Stomach smooth muscle (tissue), 2 donors: Measurements from ENCODE around the gene VPS41.
"Not testable (repeated sequence)": the region's sequence is repeated elsewhere in the genome, so short reads cannot be mapped to it uniquely, and the experiment has no call there.

Source experiments
- H3K27ac ChIP-seq: one replicate; pipeline ENCODE4 v1.7.0; 2013; ENCODE audit warnings: mild to moderate bottlenecking, low read length, inconsistent platforms
- H3K27me3 ChIP-seq, 2 donors: one replicate each; pipeline ENCODE4 v1.7.0; 2013; ENCODE audit warnings: low read length in 2 of 2; ENCODE audit not compliant: insufficient read depth in 2 of 2, control insufficient read depth in 1 of 2
- H3K36me3 ChIP-seq, 2 donors: one replicate each; pipeline ENCODE4 v1.7.0; 2013; ENCODE audit warnings: low read length in 2 of 2; ENCODE audit not compliant: control insufficient read depth in 2 of 2, insufficient read depth in 2 of 2
- H3K4me1 ChIP-seq: one replicate; pipeline ENCODE4 v1.7.0; 2013; ENCODE audit warnings: low read length; ENCODE audit not compliant: control insufficient read depth, insufficient read depth
- H3K4me3 ChIP-seq, 2 donors: one replicate each; pipeline ENCODE4 v1.7.0; 2013; ENCODE audit warnings: low read length in 2 of 2
- H3K9ac ChIP-seq, 2 donors: one replicate each; pipeline ENCODE4 v1.7.0; 2013; ENCODE audit warnings: low read length in 2 of 2, mild to moderate bottlenecking in 1 of 2
- H3K9me3 ChIP-seq, 2 donors: one replicate each; pipeline ENCODE4 v1.7.0; 2013; ENCODE audit warnings: low read length in 2 of 2; ENCODE audit not compliant: control insufficient read depth in 2 of 2
- donor health status: healthy.
- donor health status: Pancreatic carcinoma.

Gene VPS41

DNA sequence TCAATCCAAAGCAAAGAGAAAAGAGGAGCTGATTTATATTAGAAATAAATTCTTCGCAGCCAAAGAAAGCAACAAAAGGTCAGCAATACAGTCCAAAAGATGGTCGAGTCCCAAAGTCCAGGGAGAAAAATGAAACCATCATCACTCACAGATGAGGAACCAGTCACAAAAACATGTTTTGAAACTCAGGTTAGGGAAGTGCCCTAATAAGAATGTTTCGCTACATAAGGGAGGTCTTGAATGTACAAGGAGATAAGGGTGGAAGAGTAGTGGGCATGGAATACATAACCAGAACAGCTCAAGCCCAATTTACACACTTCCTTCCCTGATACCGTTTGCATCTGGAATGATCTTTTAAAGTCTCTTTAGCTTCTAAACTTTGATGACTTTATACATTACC, 53.6 kb downstream of the VPS41 start:
- no peak overlapping the region for H3K9ac ChIP-seq
- no peaks in the 10 kb centered on the region for H3K27me3 ChIP-seq
- no peak overlapping the region for H3K4me3 ChIP-seq
- H3K36me3 ChIP-seq: no peaks in the 10 kb centered on the region
- no peaks in the 10 kb centered on the region for H3K9me3 ChIP-seq
- no peaks in the 10 kb centered on the region for H3K4me1 ChIP-seq
- no peak overlapping the region for H3K27ac ChIP-seq

DNA sequence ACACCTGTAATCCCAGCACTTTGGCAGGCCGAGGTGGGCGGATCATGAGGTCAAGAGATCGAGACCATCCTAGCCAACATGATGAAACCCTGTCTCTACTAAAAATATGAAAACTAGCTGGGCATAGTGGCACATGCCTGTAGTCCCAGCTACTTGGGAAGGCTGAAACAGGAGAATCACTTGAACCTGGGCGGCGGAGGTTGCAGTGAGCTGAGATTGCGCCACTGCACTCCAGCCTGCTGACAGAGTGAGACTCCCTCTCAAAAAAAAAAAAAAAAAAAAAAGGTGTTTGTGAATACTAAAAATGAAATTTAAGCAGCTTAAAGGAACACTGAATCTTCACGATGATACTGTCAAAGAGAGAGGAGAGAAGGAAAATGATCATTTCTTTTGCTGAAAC, 54.0 kb downstream of the VPS41 start:
- H3K27me3 ChIP-seq, H3K9ac ChIP-seq, H3K27ac ChIP-seq, H3K4me1 ChIP-seq, H3K36me3 ChIP-seq, H3K9me3 ChIP-seq, H3K4me3 ChIP-seq: not testable (repeated sequence)

DNA sequence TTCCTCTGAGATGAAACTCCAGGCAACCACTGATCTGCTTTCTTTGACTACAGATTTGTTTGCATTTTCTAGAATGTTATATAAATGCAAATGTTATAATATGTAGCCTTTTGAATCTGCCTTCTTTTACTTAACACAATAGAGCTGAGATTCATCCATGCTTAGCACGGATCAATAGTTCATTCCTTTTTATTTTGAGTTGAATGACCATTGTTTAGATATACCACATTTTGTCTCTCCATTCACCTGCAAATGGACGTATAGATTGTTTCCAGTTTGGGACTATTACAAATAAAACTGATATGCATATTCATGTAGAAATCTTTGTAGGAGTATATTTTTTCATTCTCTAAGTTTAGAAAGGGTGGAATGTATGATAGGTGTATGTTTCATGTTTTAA, 57.7 kb downstream of the VPS41 start:
- Histone ChIP-seq H3K4me1 (no peaks in the 10 kb centered on the region), H3K9ac (no peak overlapping the region), H3K9me3 (no peaks in the 10 kb centered on the region), H3K27ac (no peak overlapping the region), H3K36me3 (no peaks in the 10 kb centered on the region), H3K4me3 (no peak overlapping the region), H3K27me3 (no peaks in the 10 kb centered on the region)

GRCh38 chr7:38846280-38846679, 62.7 kb downstream of the VPS41 start:
- no peaks in the 10 kb centered on the region for H3K27me3 ChIP-seq
- H3K27ac ChIP-seq: no peak overlapping the region
- no peak overlapping the region for H3K4me3 ChIP-seq
- no peaks in the 10 kb centered on the region for H3K4me1 ChIP-seq
- no peak overlapping the region for H3K9ac ChIP-seq
- H3K36me3 ChIP-seq: no peaks in the 10 kb centered on the region
- no peaks in the 10 kb centered on the region for H3K9me3 ChIP-seq

DNA sequence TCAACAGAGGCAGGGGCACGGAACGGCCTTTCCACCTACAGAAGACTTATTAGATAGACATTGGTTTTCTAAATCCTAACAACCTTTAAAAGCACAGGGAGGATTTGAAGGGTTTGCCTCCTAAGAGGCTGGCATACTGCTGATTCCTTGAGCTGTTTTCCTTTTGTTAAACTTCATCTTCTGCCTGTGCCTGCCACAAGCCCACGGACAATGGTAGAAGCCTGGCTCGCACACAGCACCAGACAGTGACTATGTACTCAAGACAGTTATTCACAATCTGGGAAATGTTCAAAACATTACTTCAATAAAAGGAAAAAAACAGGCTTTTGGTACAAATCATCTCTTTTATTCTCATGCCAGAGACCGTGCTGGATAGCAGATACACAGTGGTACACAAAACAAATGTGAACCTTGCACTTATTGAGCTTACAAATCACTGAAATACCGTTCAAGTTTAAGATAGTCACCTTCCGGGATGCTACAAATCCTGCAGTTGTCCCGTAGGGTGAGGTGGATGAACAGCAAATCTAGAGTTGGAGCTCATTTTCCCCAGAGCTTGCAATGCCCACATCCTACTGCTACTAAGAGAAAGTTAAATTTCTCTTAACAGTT, 63.9 kb downstream of the VPS41 start:
- H3K36me3 ChIP-seq: no peaks in the 10 kb centered on the region
- no peak overlapping the region for H3K4me3 ChIP-seq
- no peaks in the 10 kb centered on the region for H3K4me1 ChIP-seq
- no peak overlapping the region for H3K9ac ChIP-seq
- H3K27me3 ChIP-seq: no peaks in the 10 kb centered on the region
- no peaks in the 10 kb centered on the region for H3K9me3 ChIP-seq
- no peak overlapping the region for H3K27ac ChIP-seq

- Histone ChIP-seq H3K4me3 (no peak overlapping the region), H3K9ac (no peak overlapping the region), H3K27ac (no peak overlapping the region), H3K9me3 (no peaks in the 10 kb centered on the region), H3K27me3 (no peaks in the 10 kb centered on the region), H3K36me3 (no peaks in the 10 kb centered on the region), H3K4me1 (no peaks in the 10 kb centered on the region)
Measured at GRCh38 chr7:38842746-38843145, 66.2 kb downstream of the VPS41 start.

DNA sequence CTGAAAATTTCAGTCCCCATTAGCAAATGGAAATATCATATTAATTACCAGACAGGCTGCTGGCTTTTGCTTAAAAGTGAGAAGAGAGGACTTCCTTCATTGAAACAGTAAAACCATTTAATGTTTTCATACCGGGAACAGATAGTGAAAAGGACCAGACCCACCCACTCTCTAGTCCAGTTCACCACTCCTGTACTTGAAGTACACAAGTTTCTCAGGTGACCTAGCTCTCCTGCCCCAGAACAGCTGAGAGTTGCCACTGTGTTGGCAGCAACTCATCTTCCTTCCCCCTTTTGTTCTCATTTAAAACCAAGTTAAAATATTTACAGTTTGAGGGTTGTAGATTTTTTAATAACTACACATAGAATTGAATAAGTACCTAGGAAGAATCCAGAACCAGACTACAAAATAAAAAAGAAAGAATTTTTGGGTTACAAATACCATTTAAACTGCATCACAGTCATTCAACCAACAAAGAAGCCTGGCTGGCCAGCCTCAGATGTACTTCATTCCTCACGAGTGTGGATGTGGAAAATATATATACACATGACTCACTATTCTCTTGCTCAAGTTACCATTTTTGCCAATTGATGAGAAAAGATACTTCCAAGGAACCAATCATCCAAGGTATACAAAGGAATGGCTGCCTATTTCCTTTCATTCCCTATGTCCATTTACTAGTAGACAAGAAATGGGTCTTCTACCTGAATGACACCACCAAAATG, 68.1 kb downstream of the VPS41 start:
- H3K9ac ChIP-seq: no peak overlapping the region
- H3K27me3 ChIP-seq: no peaks in the 10 kb centered on the region
- H3K4me3 ChIP-seq: no peak overlapping the region
- no peaks in the 10 kb centered on the region for H3K36me3 ChIP-seq
- H3K9me3 ChIP-seq: no peaks in the 10 kb centered on the region
- H3K4me1 ChIP-seq: no peaks in the 10 kb centered on the region
- H3K27ac ChIP-seq: no peak overlapping the region

- Histone ChIP-seq H3K4me1 (no peaks in the 10 kb centered on the region), H3K36me3 (no peaks in the 10 kb centered on the region), H3K9ac (no peak overlapping the region), H3K27ac (no peak overlapping the region), H3K27me3 (no peaks in the 10 kb centered on the region), H3K4me3 (no peak overlapping the region), H3K9me3 (no peaks in the 10 kb centered on the region)
Measured at GRCh38 chr7:38839851-38840250, 69.1 kb downstream of the VPS41 start.

GRCh38 chr7:38838725-38839385, 70.1 kb downstream of the VPS41 start:
- Histone ChIP-seq H3K36me3 (no peaks in the 10 kb centered on the region), H3K9ac (no peak overlapping the region), H3K4me3 (no peak overlapping the region), H3K27me3 (no peaks in the 10 kb centered on the region), H3K9me3 (no peaks in the 10 kb centered on the region), H3K4me1 (no peaks in the 10 kb centered on the region), H3K27ac (no peak overlapping the region)

DNA sequence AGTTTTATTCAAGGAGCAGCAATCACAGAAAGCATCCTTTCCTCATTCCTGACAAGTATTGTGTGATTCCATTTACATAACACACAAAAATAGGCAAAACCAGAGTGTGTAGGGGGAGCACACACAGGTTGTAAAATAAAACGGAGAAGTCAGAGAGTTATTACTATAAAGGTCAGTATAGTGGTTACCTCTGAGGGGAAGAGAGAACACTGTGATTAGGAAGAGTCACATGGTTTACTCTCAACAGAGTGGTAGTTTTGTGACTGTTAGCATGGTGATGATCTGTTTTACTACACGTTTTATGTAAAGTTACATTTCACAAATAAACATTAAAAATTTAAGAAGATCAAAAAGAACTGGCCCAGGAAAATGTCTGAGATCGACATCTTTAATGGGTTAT, 74.6 kb downstream of the VPS41 start:
- no peak overlapping the region for H3K27ac ChIP-seq
- H3K9ac ChIP-seq: no peak overlapping the region
- H3K36me3 ChIP-seq: peaks cover 0 to 2% of the 10 kb centered on the region in 2 donors
- no peak overlapping the region for H3K4me3 ChIP-seq
- H3K9me3 ChIP-seq: no peaks in the 10 kb centered on the region
- no peaks in the 10 kb centered on the region for H3K27me3 ChIP-seq
- no peaks in the 10 kb centered on the region for H3K4me1 ChIP-seq

DNA sequence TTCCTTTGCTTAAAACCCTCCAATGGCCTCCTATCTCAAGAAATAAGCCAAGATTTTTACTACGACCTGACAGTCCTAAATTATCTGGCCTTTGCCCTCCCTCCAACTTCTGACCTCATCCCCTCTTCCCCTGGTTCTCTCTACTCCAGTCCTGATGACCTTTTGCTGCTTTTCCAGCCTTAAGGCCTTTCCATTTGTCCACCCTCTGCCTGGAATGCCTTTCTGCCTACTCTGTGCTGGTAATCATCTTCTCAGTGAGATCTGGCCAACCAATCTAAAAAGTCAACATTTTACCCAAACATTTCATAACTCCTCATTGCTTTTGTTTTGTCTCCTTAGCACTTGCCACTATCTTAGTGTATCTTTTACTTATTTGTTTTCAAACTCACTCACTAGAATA, 75.7 kb downstream of the VPS41 start:
- H3K27ac ChIP-seq: no peak overlapping the region
- no peak overlapping the region for H3K9ac ChIP-seq
- no peaks in the 10 kb centered on the region for H3K27me3 ChIP-seq
- H3K9me3 ChIP-seq: no peaks in the 10 kb centered on the region
- no peaks in the 10 kb centered on the region for H3K4me1 ChIP-seq
- peaks cover 0 to 2% of the 10 kb centered on the region in 2 donors for H3K36me3 ChIP-seq
- no peak overlapping the region for H3K4me3 ChIP-seq
